Endothelial cell of umbilical vein (primary cell): ENCODE data around the gene FRY. TPM values are rescaled to one million over a fixed set of nuclear protein-coding genes. Genes with fewer than 3 reads are reported as not detected.

ENCODE experiments used
- BruUV-seq: library from RNA; stranded (reverse); fragments of 400-500 nt; replicated peaks from 2 replicates; lab custom pipeline; 2021; lab: Mats Ljungman, UMichigan
- CTCF ChIA-PET: fragments of 300-600, 350-600 bp; sonication (Branson Sonifier 250); formaldehyde crosslinking; loops from one replicate; lab custom pipeline; 2021; ENCODE audit warnings: antibody characterized with exemption, inconsistent platforms; lab: Charles Lee
- POLR2A ChIA-PET: fragments of 300-600, 350-600 bp; sonication (Branson Sonifier 250); formaldehyde crosslinking; loops from one replicate; lab custom pipeline; 2021; ENCODE audit warnings: antibody characterized with exemption, inconsistent platforms; lab: Charles Lee
- DNase-seq: peaks from one replicate; pipeline ENCODE4 v3.0.0-alpha.2; 2011; ENCODE audit warnings: low read depth, low spot score
- FAIRE-seq: peaks from 2 replicates; lab custom pipeline; 2011; peaks lifted over from hg19 to GRCh38; lab: Jason Lieb, UNC
- H2AFZ ChIP-seq: 2 replicates; pipeline ENCODE4 v1.6.0; 2012; ENCODE audit warnings: low read depth, low read length, control low read depth, inconsistent platforms
- H3K27ac ChIP-seq: 2 replicates; pipeline ENCODE4 v1.5.1; 2011; ENCODE audit warnings: low read depth, mild to moderate bottlenecking, control low read depth, low read length, moderate library complexity; ENCODE audit not compliant: insufficient read depth
- H3K27me3 ChIP-seq, 2 experiments: 2 replicates each; pipeline versions ENCODE4 v1.6.0 to v1.6.1; 2011; ENCODE audit warnings: low read length in 2 of 2, mixed read lengths in 1 of 2; ENCODE audit not compliant: control insufficient read depth in 2 of 2, insufficient read depth in 2 of 2
- H3K36me3 ChIP-seq, 2 experiments: 2 replicates in 1 of 2; 3 replicates in 1 of 2; pipeline ENCODE4 v1.5.1; 2011; ENCODE audit warnings: low read length in 2 of 2, mild to moderate bottlenecking in 1 of 2, moderate library complexity in 1 of 2; ENCODE audit not compliant: control insufficient read depth in 2 of 2, insufficient read depth in 2 of 2; ENCODE audit errors: extremely low read depth in 1 of 2
- H3K4me1 ChIP-seq: 3 replicates; pipeline ENCODE4 v1.5.1; 2011; ENCODE audit warnings: mild to moderate bottlenecking, low read length; ENCODE audit not compliant: control insufficient read depth, insufficient read depth; ENCODE audit errors: extremely low read depth
- H3K4me2 ChIP-seq: 2 replicates; pipeline ENCODE4 v1.6.1; 2011; ENCODE audit warnings: low read length, control low read depth, mixed read lengths; ENCODE audit not compliant: insufficient read depth
- H3K4me3 ChIP-seq, 3 experiments: fragments of 200-600 bp in 1 of 3; sonication (generic), shearing (Covaris generic) in 1 of 3; replicated peaks in 1 of 3; 2 replicates each; pipeline ENCODE4 v1.5.1; 2011 to 2016; ENCODE audit warnings: control low read depth in 3 of 3, low read length in 3 of 3, mild to moderate bottlenecking in 2 of 3, inconsistent platforms in 1 of 3, low read depth in 1 of 3, moderate library complexity in 1 of 3; ENCODE audit not compliant: insufficient read depth in 1 of 3
- H3K79me2 ChIP-seq: 2 replicates; pipeline ENCODE4 v1.6.0; 2012; ENCODE audit warnings: low read length, inconsistent platforms; ENCODE audit not compliant: control insufficient read depth, insufficient read depth
- H3K9ac ChIP-seq: replicated peaks from 2 replicates; pipeline ENCODE3; 2011; ENCODE audit warnings: low read length, control low read depth; ENCODE audit not compliant: insufficient read depth; ENCODE audit errors: extremely low read depth
- H3K9me1 ChIP-seq: replicated peaks from 3 replicates; pipeline ENCODE4 v1.6.0; 2011; ENCODE audit warnings: mild to moderate bottlenecking, low read length; ENCODE audit not compliant: control insufficient read depth, insufficient read depth; ENCODE audit errors: extremely low read depth
- H3K9me3 ChIP-seq: replicated peaks from 2 replicates; pipeline ENCODE4 v1.5.1; 2012; ENCODE audit warnings: low read length, inconsistent platforms; ENCODE audit not compliant: control insufficient read depth, insufficient read depth
- H4K20me1 ChIP-seq: replicated peaks from 2 replicates; pipeline ENCODE3; 2011; ENCODE audit warnings: mild to moderate bottlenecking, low read length; ENCODE audit not compliant: control insufficient read depth, insufficient read depth; ENCODE audit errors: extremely low read depth
- EZH2 ChIP-seq: IDR thresholded peaks from 2 replicates; pipeline ENCODE4 v1.6.1; 2012; ENCODE audit warnings: borderline replicate concordance, low read depth, mild to moderate bottlenecking, moderate library complexity, low read length, inconsistent platforms; ENCODE audit not compliant: severe bottlenecking
- FOS ChIP-seq: IDR thresholded peaks from 2 replicates; pipeline ENCODE4 v1.6.1; 2011; ENCODE audit warnings: mild to moderate bottlenecking, low read length, moderate library complexity, borderline replicate concordance; ENCODE audit not compliant: insufficient read depth
- GATA2 ChIP-seq: IDR thresholded peaks from 2 replicates; pipeline ENCODE4 v1.7.0; 2011; ENCODE audit warnings: low read depth, mild to moderate bottlenecking, moderate library complexity, mixed read lengths, low read length; ENCODE audit not compliant: insufficient read length, insufficient read depth
- JUN ChIP-seq: IDR thresholded peaks from 2 replicates; pipeline ENCODE4 v1.6.1; 2011; ENCODE audit warnings: borderline replicate concordance, low read depth; ENCODE audit not compliant: insufficient read length, insufficient read depth
- MYC ChIP-seq: IDR thresholded peaks from one replicate; pipeline ENCODE4 v1.6.1; 2011; ENCODE audit warnings: mild to moderate bottlenecking, low read depth, low read length
- POLR2A ChIP-seq: IDR thresholded peaks from 2 replicates; pipeline ENCODE4 v1.6.1; 2012; ENCODE audit warnings: low read depth, mild to moderate bottlenecking, control low read depth, low read length
- POLR2AphosphoS5 ChIP-seq: IDR thresholded peaks from 2 replicates; pipeline ENCODE4 v1.6.1; 2012; ENCODE audit warnings: low read depth, mild to moderate bottlenecking, control low read depth, low read length, moderate library complexity; ENCODE audit not compliant: insufficient read depth
- dilution Hi-C: fragments of 300-500 bp; cut with MboI; formaldehyde crosslinking; loops from one replicate; pipeline ENCODE4 v1.15.0; 2019; ENCODE audit warnings: low sequenced_read_pairs; ENCODE audit not compliant: extremely low pct_ligation_motif_present
- intact Hi-C: fragments of 100-400 bp; cut with micrococcal nuclease; formaldehyde crosslinking; loops from one replicate; pipeline ENCODE4 v1.10.0; 2022
- polyA plus RNA-seq, 4 experiments: library from polyadenylated mRNA; depleted of rRNA in 3 of 4; stranded (reverse) in 3 of 4; unstranded in 1 of 4; fragments of >200 nt; gene quantifications; 2 replicates each; pipeline versions ENCODE4 v1.2.1 to v1.2.3, GENCODE V29; 2011 to 2012; ENCODE audit warnings: missing spikeins in 1 of 4
- total RNA-seq: library from RNA; stranded (reverse); gene quantifications from 2 replicates; pipeline ENCODE4 v1.2.3, GENCODE V29; 2021
- TF ChIP-seq, protein P1 (sequence below): IDR thresholded peaks from 2 replicates; pipeline ENCODE4 v1.6.1; 2011; ENCODE audit not compliant: insufficient read depth, insufficient read length
- TF ChIP-seq, protein P2 (sequence below), 2 donors: IDR thresholded peaks; 1 replicate in 1 of 2; 2 replicates in 1 of 2; pipeline ENCODE4 v1.5.1; 2011; ENCODE audit warnings: low read length in 2 of 2, mild to moderate bottlenecking in 2 of 2, moderate library complexity in 2 of 2, control low read depth in 1 of 2, inconsistent platforms in 1 of 2, low read depth in 1 of 2; ENCODE audit not compliant: insufficient read depth in 1 of 2; ENCODE audit errors: extremely low read depth in 1 of 2

The FRY gene
- total and polyA plus RNA-seq, 2 donors (not counting 3 experiments of a cell fraction or from before 2014, with no cell fraction given), result 57.3 to 75.8 TPM

DNA sequence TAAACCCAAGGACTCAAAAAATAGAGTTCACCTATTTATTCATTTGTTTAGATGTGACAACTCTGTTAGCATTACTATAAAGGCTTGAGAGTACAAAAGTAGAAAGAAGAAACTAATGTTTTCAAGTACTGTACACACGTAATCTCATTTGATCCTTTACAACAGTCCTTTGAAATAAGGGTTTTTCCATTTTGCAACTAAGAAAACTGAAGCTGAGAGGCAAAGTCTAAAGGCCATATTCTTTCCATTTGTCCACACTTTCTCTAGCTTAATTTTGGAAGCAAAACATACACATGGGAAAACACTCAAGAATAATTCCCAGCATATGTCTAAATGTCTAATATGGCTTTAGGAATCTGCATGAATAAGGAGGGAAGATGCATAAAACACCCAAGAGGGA lies 249.5 kb downstream of the FRY start:
- Histone ChIP-seq H3K4me1 (peaks cover 27% of the 10 kb centered on the region), H3K36me3 (peaks cover 25 to 39% of the 10 kb centered on the region in 2 experiments), H2AFZ (no peak overlapping the region), H4K20me1 (no peaks in the 10 kb centered on the region), H3K9ac (no peak overlapping the region), H3K27ac (no peak overlapping the region), H3K9me3 (no peaks in the 10 kb centered on the region), H3K79me2 (no peaks in the 10 kb centered on the region), H3K4me2 (no peak overlapping the region), H3K27me3 (no peaks in the 10 kb centered on the region), H3K4me3 (no peak overlapping the region), H3K9me1 (no peaks in the 10 kb centered on the region)
- DNase-seq (no peak), FAIRE-seq (no peak)
- TF ChIP-seq FOS, result no peak
- TF ChIP-seq JUN, result no peak
- TF ChIP-seq, protein P1, sequence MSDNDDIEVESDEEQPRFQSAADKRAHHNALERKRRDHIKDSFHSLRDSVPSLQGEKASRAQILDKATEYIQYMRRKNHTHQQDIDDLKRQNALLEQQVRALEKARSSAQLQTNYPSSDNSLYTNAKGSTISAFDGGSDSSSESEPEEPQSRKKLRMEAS, result no peak
- no peak for TF ChIP-seq GATA2
- no peak for TF ChIP-seq POLR2A
- TF ChIP-seq, protein P2, sequence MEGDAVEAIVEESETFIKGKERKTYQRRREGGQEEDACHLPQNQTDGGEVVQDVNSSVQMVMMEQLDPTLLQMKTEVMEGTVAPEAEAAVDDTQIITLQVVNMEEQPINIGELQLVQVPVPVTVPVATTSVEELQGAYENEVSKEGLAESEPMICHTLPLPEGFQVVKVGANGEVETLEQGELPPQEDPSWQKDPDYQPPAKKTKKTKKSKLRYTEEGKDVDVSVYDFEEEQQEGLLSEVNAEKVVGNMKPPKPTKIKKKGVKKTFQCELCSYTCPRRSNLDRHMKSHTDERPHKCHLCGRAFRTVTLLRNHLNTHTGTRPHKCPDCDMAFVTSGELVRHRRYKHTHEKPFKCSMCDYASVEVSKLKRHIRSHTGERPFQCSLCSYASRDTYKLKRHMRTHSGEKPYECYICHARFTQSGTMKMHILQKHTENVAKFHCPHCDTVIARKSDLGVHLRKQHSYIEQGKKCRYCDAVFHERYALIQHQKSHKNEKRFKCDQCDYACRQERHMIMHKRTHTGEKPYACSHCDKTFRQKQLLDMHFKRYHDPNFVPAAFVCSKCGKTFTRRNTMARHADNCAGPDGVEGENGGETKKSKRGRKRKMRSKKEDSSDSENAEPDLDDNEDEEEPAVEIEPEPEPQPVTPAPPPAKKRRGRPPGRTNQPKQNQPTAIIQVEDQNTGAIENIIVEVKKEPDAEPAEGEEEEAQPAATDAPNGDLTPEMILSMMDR (IDR thresholded peaks at IDR 0.05; ENCODE audit: extremely low read depth in 1 of 2, insufficient read depth in 1 of 2, low read depth in 1 of 2, low read length in 2 of 2), result no peak
- TF ChIP-seq POLR2AphosphoS5, result no peak
- no peak for TF ChIP-seq EZH2
- no peak for TF ChIP-seq MYC
- dilution Hi-C loops (no loop called here), intact Hi-C loops (no loop called here)
- ChIA-PET POLR2A (no interaction called here), CTCF (interaction anchor here (1.2 kb wide), 1 partner anchor 36 kb away, joined by 5 read pairs; no protein-coding TSS in a partner anchor)
- BruUV-seq, result no TSS peak
